ENCODE data around the gene GAPVD1.
"Not testable (repeated sequence)": the region's sequence is repeated elsewhere in the genome, so short reads cannot be mapped to it uniquely, and the experiment has no call there.

GAPVD1 gene

GRCh38 chr9:125261501-125262293 is at the start of gene GAPVD1:
Gene GAPVD1 (plus strand): TSS chr9:125261826. CDS start chr9:125298922, 37,096 bp downstream.
- peak; percentile 75 to 77 for DNase-seq (ENCODE audit: low read depth in 2 of 2)

GRCh38 chr9:125214186-125214585 is 47.4 kb upstream of the GAPVD1 start:
- no peak for DNase-seq (ENCODE audit: low read depth in 2 of 2)

- no peak for DNase-seq (ENCODE audit: low read depth in 2 of 2)
Observed at GRCh38 chr9:125218621-125219020, 43.0 kb upstream of the GAPVD1 start.

DNA sequence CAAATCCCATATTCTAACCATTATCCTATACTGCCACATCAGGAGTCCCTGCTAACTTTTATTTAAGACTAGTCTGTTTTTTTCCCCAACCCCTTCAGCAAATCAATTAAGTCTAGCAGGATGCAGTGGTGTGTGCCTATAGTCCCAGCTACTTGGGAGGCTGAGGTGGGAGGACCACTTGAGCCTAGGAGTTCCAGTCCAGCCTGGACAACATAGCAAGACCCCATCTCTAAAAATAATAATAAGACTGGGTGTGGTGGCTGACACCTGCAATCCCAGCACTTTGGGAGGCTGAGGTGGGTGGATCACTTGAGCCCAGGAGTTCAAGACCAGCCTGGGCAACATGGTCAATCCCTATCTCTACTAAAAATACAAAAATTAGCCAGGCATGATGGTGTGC is 36.8 kb upstream of the GAPVD1 start:
- DNase-seq (ENCODE audit: low read depth in 2 of 2): not testable (repeated sequence)

DNA sequence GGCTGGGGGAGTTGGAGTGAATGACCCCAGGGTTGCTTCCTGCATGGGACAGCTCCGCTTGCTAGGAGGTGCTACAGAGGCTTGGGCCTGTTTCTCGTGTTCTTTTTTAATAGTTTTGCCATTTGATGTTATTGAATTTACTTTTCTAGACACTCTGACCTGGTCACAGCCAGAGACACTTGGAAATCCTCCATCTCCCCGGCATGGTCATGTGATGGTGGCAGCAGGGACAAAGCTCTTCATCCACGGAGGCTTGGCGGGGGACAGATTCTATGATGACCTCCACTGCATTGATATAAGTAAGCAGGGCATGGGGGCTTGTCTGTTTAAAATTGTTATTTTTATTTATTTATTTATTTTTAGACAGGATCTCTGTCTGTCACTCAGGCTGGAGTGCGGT is 33.9 kb upstream of the GAPVD1 start:
- DNase-seq (ENCODE audit: low read depth in 2 of 2): no peak

GRCh38 chr9:125233678-125234077 is 27.9 kb upstream of the GAPVD1 start:
- no peak for DNase-seq (ENCODE audit: low read depth in 2 of 2)

DNA sequence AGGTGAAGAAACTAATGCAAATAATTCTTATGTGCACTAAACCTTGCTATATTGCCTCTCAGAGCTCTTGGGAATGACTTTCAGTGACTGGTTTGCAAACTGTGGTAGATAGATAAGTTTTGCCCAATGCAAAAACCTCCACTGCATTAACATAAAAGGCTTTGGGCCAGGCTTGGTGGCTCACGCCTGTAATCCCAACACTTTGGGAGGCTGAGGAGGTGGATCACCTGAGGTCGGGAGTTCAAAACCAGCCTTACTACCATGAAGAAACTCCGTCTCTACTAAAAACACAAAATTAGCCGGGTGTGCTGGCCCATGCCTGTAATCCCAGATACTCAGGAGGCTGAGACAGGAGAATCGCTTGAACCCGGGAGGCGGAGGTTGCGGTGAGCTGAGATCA is 27.5 kb upstream of the GAPVD1 start:
- DNase-seq (ENCODE audit: low read depth in 2 of 2): not testable (repeated sequence)

- DNase-seq (ENCODE audit: low read depth in 2 of 2): no peak
Observed at GRCh38 chr9:125235804-125236519, 25.7 kb upstream of the GAPVD1 start.

GRCh38 chr9:125236520-125237159 is 25.0 kb upstream of the GAPVD1 start:
- not testable (repeated sequence) for DNase-seq (ENCODE audit: low read depth in 2 of 2)

DNA sequence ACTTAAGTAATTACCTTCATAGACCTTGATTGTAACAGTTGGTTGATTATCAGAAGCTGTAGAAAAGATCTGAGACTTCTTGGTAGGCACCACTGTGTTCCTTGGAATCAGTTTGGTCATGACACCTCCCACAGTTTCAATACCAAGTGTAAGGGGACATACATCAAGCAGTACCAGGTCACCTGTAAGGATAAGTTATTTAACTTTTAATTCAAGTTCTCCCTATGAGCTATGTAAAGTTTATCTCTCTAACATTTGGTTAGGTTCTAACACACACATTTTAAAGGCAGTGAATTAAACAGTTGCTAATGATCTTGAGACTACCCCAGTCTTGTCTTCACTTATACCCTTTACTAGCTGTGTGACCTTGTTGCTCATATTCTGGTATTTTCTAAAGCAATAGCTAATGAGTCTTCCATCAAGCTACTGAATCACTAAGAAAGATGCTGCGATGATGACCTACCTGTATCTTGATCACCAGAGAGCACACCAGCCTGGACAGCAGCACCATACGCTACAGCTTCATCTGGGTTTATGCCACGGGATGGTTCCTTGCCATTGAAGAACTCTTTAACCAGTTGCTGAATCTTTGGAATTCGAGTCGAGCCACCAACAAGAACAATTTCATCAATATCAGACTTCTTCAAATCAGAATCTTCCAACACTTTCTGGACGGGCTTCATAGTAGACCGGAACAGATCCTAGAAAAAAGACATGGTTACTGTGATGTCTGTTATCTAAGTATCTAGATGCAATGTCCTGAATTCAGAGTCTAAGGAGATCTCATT is 23.3 kb upstream of the GAPVD1 start:
- no peak for DNase-seq (ENCODE audit: low read depth in 2 of 2)

DNA sequence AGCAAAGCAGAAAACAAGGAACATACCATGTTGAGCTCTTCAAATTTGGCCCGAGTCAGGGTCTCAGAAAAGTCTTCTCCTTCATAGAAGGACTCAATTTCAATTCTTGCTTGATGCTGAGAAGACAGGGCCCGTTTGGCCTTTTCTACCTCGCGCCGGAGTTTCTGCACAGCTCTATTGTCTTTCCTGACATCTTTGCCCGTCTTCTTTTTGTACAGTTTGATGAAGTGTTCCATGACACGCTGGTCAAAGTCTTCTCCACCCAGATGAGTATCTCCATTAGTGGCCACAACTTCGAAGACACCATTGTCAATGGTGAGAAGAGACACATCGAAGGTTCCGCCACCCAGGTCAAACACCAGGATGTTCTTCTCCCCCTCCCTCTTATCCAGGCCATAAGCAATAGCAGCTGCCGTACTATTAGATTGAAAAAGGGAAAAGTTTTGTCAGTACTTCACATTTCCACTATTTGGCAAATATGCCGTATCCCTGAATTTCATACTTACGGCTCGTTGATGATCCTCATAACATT is 22.6 kb upstream of the GAPVD1 start:
- DNase-seq (ENCODE audit: low read depth in 2 of 2): no peak

- no peak for DNase-seq (ENCODE audit: low read depth in 2 of 2)
Observed at GRCh38 chr9:125239631-125240597, 21.7 kb upstream of the GAPVD1 start.

GRCh38 chr9:125240649-125240999 is 21.0 kb upstream of the GAPVD1 start:
- peak in 1 of 2 donors; percentile 9 for DNase-seq (ENCODE audit: low read depth in 2 of 2)

GRCh38 chr9:125241000-125241862 is 20.4 kb upstream of the GAPVD1 start, which contains the start of gene HSPA5:
Gene HSPA5 (minus strand): TSS chr9:125241343. CDS start chr9:125241126, 217 bp downstream.
- DNase-seq (ENCODE audit: low read depth in 2 of 2): peak; percentile 98 to 99

DNA sequence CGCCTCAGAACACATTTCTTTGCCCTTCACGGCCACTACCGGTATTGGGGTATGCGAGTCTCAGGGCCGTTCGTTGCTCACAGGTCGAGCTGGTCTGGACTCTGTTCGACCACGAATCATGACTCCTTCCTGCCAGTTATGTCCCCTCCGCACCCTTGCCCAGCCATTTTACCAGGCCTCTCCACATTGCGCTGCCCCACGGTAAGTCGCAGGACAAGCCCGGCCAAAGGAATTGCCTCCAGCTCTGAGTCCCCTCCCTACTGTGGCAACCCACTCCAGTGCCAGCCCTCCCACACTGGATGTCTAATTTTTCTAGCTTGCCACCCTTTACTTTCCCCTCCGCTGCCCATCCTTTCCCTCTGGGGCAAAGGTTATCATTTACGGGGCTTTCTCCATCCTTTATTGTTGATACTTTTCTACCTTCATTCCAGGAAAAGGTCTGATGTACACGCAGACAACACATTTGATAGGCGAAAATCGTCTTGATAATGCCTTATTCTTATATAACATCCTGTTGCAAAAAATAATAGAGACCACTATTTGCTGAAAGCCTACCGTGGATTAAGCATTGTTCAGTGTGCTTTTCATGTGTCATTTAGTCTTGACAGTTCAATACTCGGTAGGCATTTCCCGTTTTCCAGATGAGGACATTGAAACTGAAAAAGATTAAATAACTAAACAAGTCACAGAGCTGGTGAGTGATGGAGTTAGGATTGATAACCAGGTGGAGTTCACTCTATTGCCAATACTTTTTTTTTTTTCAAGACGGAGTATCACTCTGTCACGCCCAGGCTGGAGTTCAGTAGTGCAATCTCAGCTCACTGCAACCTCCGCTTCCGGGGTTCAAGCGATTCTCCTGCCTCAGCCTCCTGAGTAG is 19.5 kb upstream of the GAPVD1 start:
- no peak for DNase-seq (ENCODE audit: low read depth in 2 of 2)

- no peak for DNase-seq (ENCODE audit: low read depth in 2 of 2)
Observed at GRCh38 chr9:125243792-125244260, 17.8 kb upstream of the GAPVD1 start.

DNA sequence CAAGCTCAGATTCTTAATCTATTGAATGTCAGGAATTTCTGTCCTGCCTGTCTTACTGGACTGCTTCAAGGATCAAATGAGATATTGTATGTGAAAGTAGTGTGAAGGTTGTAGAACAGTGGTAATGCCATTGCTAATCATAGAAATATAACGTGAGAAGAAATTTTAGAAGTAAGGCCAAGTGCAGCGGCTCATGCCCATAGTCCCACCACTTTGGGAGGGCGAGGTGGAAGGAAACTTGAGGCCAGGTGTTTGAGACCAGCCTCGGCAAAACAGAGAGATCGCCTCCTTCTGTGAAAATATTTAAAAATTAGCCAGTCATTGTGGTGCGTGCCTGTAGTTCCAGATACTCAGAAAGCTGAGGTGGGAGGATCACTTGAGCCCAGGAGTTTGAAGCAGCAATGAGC is 15.4 kb upstream of the GAPVD1 start:
- no peak for DNase-seq (ENCODE audit: low read depth in 2 of 2)

- no peak for DNase-seq (ENCODE audit: low read depth in 2 of 2)
Observed at GRCh38 chr9:125254231-125254630, 7.4 kb upstream of the GAPVD1 start.

Measured in stimulated activated CD8-positive, alpha-beta memory T cell treated with anti-CD3 and anti-CD28 coated beads, Interleukin-2, amount 100 ng/mL, for 1 hour (primary cell).